Activated naive CD4-positive, alpha-beta T cell treated with anti-CD3 and anti-CD28 coated beads for 36 hours (primary cell): Measurements from ENCODE around the gene NDNF. TPM values are rescaled to one million over a fixed set of nuclear protein-coding genes. Genes with fewer than 3 reads are reported as not detected.

ENCODE experiments used
- CTCF ChIA-PET: fragments of 350-600 bp; sonication (Branson Sonifier 250); formaldehyde crosslinking; loops from one replicate; lab custom pipeline; 2021; ENCODE audit warnings: antibody characterized with exemption; lab: Charles Lee
- DNase-seq: peaks from one replicate; pipeline ENCODE4 v3.0.0-alpha.2; 2020
- H3K27ac Mint-ChIP-seq: one replicate; pipeline ENCODE4 v1.8.0; 2021; ENCODE audit warnings: mild to moderate bottlenecking, mixed read lengths
- H3K27me3 Mint-ChIP-seq: one replicate; pipeline ENCODE4 v1.8.0; 2021; ENCODE audit warnings: low read depth, mixed read lengths
- H3K36me3 Mint-ChIP-seq: one replicate; pipeline ENCODE4 v1.8.0; 2021; ENCODE audit warnings: low read depth, mixed read lengths
- H3K4me1 Mint-ChIP-seq: one replicate; pipeline ENCODE4 v1.8.0; 2021; ENCODE audit warnings: low read depth, mixed read lengths
- H3K4me3 Mint-ChIP-seq: one replicate; pipeline ENCODE4 v1.8.0; 2021; ENCODE audit warnings: mild to moderate bottlenecking, moderate library complexity, mixed read lengths
- H3K9me3 Mint-ChIP-seq: one replicate; pipeline ENCODE4 v1.8.0; 2021; ENCODE audit warnings: mixed read lengths
- intact Hi-C: fragments of 100-400 bp; cut with micrococcal nuclease; formaldehyde crosslinking; loops from one replicate; pipeline ENCODE4 v1.15.1; 2023
- total RNA-seq, 2 experiments: library from RNA; stranded (reverse); gene quantifications; one replicate each; pipeline ENCODE4 v1.2.3, GENCODE V29; 2021

Gene NDNF
- total RNA-seq, 2 experiments from 2014 or later = not detected

DNA sequence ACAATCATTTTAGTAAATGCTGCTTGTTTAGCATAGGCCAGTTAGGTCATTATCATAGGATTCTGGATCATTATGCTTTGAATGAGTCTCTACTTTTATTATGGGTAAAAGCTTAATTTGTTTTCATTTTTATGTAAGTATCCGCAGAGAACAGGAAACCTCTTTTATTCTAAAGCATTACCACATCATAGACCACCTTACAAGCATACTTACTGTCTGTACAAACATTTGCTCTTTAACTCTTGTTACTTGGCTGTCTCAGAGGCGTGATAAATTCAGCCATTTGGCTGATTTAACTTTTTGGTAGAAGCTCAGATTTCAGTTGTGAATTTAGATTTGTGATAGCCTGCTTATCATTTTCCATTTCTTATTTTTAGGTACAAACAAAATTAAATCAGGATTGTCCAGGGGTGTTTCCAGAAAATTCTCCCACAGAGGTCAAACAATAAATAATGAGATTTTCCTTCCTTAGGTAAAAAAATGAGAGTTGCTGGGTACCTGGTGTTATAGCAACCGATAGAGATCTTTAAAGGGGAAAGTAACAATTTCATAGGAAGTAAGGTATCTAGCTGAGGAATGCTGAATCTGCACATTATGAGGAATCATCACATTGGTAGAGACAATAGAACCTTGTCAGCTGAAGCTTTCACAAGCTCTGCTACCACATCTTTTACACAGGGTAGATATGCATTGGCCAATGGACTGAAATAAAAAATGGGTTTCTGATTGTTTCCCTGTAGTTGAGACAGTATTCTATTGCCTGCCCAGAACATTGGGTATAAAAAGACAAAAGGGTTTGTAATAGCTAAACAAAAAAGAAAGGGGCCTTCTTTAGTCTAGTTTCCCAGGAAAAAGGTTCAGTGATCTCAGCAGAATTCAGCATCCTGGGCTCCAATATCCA lies 62.5 kb downstream of the NDNF start:
- Mint-ChIP-seq H3K27ac (no peak overlapping the region), H3K36me3 (no peaks in the 10 kb centered on the region), H3K27me3 (no peaks in the 10 kb centered on the region), H3K4me1 (peaks cover 49% of the 10 kb centered on the region), H3K9me3 (no peaks in the 10 kb centered on the region), H3K4me3 (no peak overlapping the region)
- CTCF ChIA-PET = interaction anchor here (0.6 to 1.2 kb wide), 2 partner anchors 29 to 40 kb away, joined by 3 to 5 read pairs; no protein-coding TSS in a partner anchor
- DNase-seq = no peak
- intact Hi-C loops = no loop called here

DNA sequence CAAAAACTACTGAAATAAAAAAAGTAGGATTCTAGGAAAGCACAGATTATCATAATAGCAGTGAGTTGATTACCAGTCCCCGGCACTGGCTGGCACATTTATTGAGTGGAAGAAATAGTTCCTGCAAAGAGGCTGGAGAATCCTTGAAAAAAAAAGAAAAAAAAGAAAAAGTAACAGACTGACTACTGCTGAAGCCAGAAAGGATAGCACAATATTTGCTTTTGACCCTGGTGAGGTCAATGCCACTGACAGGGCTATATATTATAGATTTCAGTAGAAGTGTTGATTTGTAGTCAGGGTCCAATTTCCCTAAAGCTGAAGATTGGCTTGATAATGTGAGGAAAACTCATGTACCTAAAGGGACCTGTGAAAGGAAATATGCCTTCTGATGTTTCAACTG lies 64.7 kb downstream of the NDNF start:
- Mint-ChIP-seq H3K4me1 (peaks cover 36% of the 10 kb centered on the region), H3K9me3 (peaks cover 1% of the 10 kb centered on the region), H3K36me3 (no peaks in the 10 kb centered on the region), H3K4me3 (no peak overlapping the region), H3K27me3 (no peaks in the 10 kb centered on the region), H3K27ac (no peak overlapping the region)
- intact Hi-C loops = no loop called here
- CTCF ChIA-PET = interaction anchor here (1.2 kb wide), 1 partner anchor 14 kb away, joined by 3 read pairs; no protein-coding TSS in a partner anchor
- DNase-seq = no peak

DNA sequence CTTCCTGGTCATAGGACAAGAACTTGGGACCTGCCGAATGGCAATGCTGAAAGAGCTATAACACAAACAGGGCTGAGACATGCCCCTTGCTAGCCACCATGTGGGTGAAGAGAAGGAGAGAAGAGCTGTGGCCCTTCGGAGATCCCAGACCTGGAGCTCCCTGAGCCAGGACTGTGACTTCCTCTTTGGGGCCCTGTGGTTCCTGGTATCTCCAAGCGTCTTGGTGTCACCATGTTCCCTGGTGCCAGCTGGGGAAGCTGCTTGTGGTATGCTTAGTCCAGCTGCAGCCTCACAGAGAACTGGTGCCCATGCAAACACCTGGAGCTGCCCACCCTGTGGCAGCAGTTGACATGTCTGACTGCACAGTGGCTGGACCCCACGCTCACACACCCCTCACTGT lies 68.5 kb downstream of the NDNF start:
- DNase-seq = no peak
- Mint-ChIP-seq H3K4me3 (no peak overlapping the region), H3K36me3 (no peaks in the 10 kb centered on the region), H3K4me1 (peaks cover 18% of the 10 kb centered on the region), H3K27me3 (no peaks in the 10 kb centered on the region), H3K9me3 (peaks cover 1% of the 10 kb centered on the region), H3K27ac (no peak overlapping the region)
- CTCF ChIA-PET = no interaction called here
- intact Hi-C loops = no loop called here

DNA sequence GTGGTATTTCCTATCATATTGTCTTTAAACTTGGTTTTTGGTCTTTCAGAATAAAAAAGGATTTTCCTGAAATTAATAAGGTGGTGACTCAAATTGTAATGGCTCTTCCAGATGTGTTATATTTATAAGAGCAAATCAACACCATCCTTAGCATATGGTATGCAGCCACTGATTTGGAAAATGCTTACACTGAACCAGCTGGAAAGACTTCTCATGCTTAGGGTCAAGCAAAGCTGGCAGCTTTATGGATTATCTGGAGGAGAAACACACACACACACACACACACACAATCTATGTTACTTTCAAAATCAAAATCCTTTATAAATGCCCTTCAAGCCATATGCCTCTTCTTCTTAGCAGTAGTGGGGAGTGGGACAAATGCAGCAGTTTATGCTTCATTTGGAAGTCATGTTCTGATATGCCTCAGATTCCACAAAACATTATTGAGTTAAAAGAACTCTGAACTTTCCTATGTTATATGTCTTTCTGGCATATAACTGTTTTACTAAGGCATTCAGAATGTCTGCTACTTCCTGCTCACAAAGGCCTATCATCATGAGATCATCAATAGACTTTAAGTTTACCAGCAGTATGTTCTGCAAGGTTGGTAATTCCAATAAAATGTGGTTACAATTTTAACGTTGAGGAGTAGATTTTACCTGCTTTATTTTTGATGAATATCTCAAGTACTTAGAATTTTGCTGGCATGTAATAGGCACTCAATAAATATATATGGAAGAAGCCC lies 76.9 kb downstream of the NDNF start:
- CTCF ChIA-PET = interaction anchor here (1.0 kb wide), 1 partner anchor 23 kb away, joined by 3 read pairs; no protein-coding TSS in a partner anchor
- no peak for DNase-seq
- no peaks in the 10 kb centered on the region for H3K36me3 Mint-ChIP-seq
- H3K9me3 Mint-ChIP-seq = no peaks in the 10 kb centered on the region
- H3K4me3 Mint-ChIP-seq = no peak overlapping the region
- intact Hi-C loops = no loop called here
- no peaks in the 10 kb centered on the region for H3K27me3 Mint-ChIP-seq
- no peak overlapping the region for H3K27ac Mint-ChIP-seq
- H3K4me1 Mint-ChIP-seq = peaks cover 4% of the 10 kb centered on the region

DNA sequence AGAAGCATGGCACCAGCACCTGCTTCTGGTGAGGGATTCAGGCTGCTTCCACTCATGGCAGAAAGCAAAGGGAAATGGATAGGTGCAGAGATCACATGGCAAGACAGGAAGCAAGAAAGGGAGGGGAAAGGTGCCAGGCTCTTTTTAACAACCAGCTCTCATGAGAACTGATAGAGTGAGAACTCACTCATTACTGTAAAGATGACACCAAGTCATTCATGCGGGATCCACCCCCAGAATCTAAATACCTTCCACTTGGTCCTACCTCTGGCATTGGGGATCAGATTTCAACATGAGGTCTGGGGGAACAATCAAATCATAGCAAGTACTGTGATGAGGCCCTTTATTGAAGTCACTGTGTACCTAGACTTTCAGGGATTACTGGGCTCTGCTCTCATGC lies 77.8 kb downstream of the NDNF start:
- intact Hi-C loops = no loop called here

DNA sequence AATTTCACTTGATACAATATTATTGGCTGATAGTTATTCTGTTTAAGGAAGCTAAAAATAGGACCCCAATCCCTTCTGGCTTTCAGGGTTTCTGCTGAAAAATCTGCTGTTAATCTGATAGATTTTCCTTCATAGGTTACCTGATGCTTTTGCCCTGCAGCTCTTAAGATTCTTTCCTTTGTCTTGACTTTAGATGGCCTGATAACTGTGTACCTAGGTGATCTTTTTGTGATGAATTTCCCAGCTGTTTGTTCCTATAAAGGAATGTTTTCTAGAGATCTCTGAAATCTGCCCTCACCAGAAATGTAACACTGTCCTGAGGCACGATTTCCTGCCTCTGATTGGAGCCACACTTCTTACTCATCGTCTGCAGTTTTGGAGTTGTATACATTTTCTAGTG lies 80.5 kb downstream of the NDNF start:
- Mint-ChIP-seq H3K27ac (no peak overlapping the region), H3K4me3 (no peak overlapping the region), H3K4me1 (peaks cover 4% of the 10 kb centered on the region), H3K36me3 (no peaks in the 10 kb centered on the region), H3K27me3 (no peaks in the 10 kb centered on the region), H3K9me3 (peaks cover 4% of the 10 kb centered on the region)
- no peak for DNase-seq
- intact Hi-C loops = no loop called here
- CTCF ChIA-PET = interaction anchor here (0.7 to 1.6 kb wide), 3 partner anchors 58 to 200 kb away, joined by 3 to 4 read pairs (median 4); no protein-coding TSS in a partner anchor

More for the DNA sequence above, 77.8 kb downstream of the NDNF start:
- Mint-ChIP-seq H3K4me1 (peaks cover 4% of the 10 kb centered on the region), H3K9me3 (no peaks in the 10 kb centered on the region), H3K27ac (no peak overlapping the region), H3K4me3 (no peak overlapping the region), H3K27me3 (no peaks in the 10 kb centered on the region), H3K36me3 (no peaks in the 10 kb centered on the region)
- CTCF ChIA-PET = interaction anchor here (1.0 kb wide), 2 partner anchors 13 to 22 kb away, joined by 3 read pairs; no protein-coding TSS in a partner anchor
- DNase-seq = no peak

DNA sequence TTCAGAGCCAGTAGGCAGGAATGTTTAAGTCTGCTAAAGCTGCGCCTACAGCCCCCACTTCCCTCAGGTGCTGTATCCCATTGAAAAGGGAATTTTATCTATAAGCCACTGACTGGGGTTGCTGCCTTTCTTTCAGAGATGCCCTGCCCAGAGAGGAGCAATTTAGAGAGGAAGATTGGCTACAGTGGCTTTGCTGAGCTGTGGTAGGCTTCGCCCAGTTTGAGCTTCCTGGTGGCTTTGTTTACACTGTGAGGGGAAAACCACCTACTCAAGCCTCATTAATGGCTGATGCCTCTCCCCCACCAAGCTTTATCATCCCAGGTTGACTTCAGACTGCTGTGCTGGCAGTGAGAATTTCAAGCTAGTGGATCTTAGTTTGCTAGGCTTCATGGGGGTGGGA lies 82.1 kb downstream of the NDNF start:
- Mint-ChIP-seq H3K4me1 (peaks cover 4% of the 10 kb centered on the region), H3K27ac (no peak overlapping the region), H3K4me3 (no peak overlapping the region), H3K27me3 (no peaks in the 10 kb centered on the region), H3K9me3 (peaks cover 4% of the 10 kb centered on the region), H3K36me3 (no peaks in the 10 kb centered on the region)
- CTCF ChIA-PET = interaction anchor here (1.1 kb wide), 1 partner anchor 23 kb away, joined by 3 read pairs; no protein-coding TSS in a partner anchor
- intact Hi-C loops = no loop called here
- no peak for DNase-seq

Other genes starting within 250 kb of the NDNF start
- gene PRDM5, start 149.8 kb downstream of the NDNF start, total RNA-seq = under 1 TPM; 0.20 to 0.57 TPM
- gene TNIP3, start 91.8 kb upstream of the NDNF start, total RNA-seq = 1 to 10 TPM; 1.8 to 2.7 TPM